MCF 10A (cell line): Measurements from ENCODE around the gene AAR2. TPM values are rescaled to one million over a fixed set of nuclear protein-coding genes. Genes with fewer than 3 reads are reported as not detected.

ENCODE experiments used
- Bru-seq: library from RNA; stranded (reverse); fragments of 400-500 nt; gene quantifications from one replicate; lab custom pipeline; 2021; lab: Mats Ljungman, UMichigan
- BruChase-seq, 2 experiments: library from RNA; stranded (reverse); fragments of 400-500 nt; gene quantifications; one replicate each; lab custom pipeline; 2021; lab: Mats Ljungman, UMichigan
- BruUV-seq: library from RNA; stranded (reverse); fragments of 400-500 nt; replicated peaks from 2 replicates; lab custom pipeline; 2021; lab: Mats Ljungman, UMichigan
- CTCF ChIA-PET: fragments of 300-600 bp; sonication (Branson Sonifier 250); formaldehyde crosslinking; extraction: SDS; loops from one replicate; lab custom pipeline; 2021; ENCODE audit warnings: antibody characterized with exemption, inconsistent platforms; lab: Yijun Ruan, JAX
- POLR2A ChIA-PET: fragments of 300-600, 350-650 bp; sonication (Branson Sonifier 250); formaldehyde crosslinking; extraction: SDS; loops from one replicate; lab custom pipeline; 2020; ENCODE audit warnings: antibody characterized with exemption, inconsistent platforms; lab: Yijun Ruan, JAX
- DNase-seq: peaks from one replicate; pipeline ENCODE4 v3.0.0-alpha.2; 2018; ENCODE audit not compliant: unreplicated experiment
- H3K27ac Mint-ChIP-seq: one replicate; pipeline ENCODE4 v1.8.0; 2022; ENCODE audit warnings: mild to moderate bottlenecking, low read depth, mixed read lengths; ENCODE audit not compliant: unreplicated experiment
- H3K27me3 Mint-ChIP-seq: one replicate; pipeline ENCODE4 v1.8.0; 2022; ENCODE audit warnings: mixed read lengths; ENCODE audit not compliant: insufficient read depth, unreplicated experiment
- H3K36me3 Mint-ChIP-seq: one replicate; pipeline ENCODE4 v1.8.0; 2022; ENCODE audit warnings: mild to moderate bottlenecking, moderate library complexity, mixed read lengths; ENCODE audit not compliant: insufficient read depth, unreplicated experiment
- H3K4me1 Mint-ChIP-seq: one replicate; pipeline ENCODE4 v1.8.0; 2022; ENCODE audit warnings: mixed read lengths; ENCODE audit not compliant: insufficient read depth, unreplicated experiment
- H3K4me3 Mint-ChIP-seq: one replicate; pipeline ENCODE4 v1.8.0; 2022; ENCODE audit warnings: mild to moderate bottlenecking, moderate library complexity, mixed read lengths; ENCODE audit not compliant: unreplicated experiment
- H3K9me3 Mint-ChIP-seq: one replicate; pipeline ENCODE4 v1.8.0; 2022; ENCODE audit warnings: mixed read lengths; ENCODE audit not compliant: unreplicated experiment
- intact Hi-C: fragments of 100-400 bp; cut with micrococcal nuclease; formaldehyde crosslinking; loops from 2 replicates; pipeline ENCODE4 v1.14.1; 2022
- long read RNA-seq: library from polyadenylated mRNA; stranded (forward); transcript quantifications from one replicate; pipeline ENCODE4 v2.0.0, GENCODE V29; 2022
- total RNA-seq: library from RNA; stranded (reverse); gene quantifications from 2 replicates; pipeline ENCODE4 v1.2.3, GENCODE V29; 2022
- TF ChIP-seq, protein P1 (sequence below): fragments of 200-600 bp; IDR thresholded peaks from one replicate; pipeline ENCODE4 v1.8.0; 2022; ENCODE audit warnings: antibody characterized with exemption, mild to moderate bottlenecking; ENCODE audit not compliant: unreplicated experiment

Gene AAR2, protein sequence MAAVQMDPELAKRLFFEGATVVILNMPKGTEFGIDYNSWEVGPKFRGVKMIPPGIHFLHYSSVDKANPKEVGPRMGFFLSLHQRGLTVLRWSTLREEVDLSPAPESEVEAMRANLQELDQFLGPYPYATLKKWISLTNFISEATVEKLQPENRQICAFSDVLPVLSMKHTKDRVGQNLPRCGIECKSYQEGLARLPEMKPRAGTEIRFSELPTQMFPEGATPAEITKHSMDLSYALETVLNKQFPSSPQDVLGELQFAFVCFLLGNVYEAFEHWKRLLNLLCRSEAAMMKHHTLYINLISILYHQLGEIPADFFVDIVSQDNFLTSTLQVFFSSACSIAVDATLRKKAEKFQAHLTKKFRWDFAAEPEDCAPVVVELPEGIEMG
- total RNA-seq (21.0 and 24.7 TPM in 2 replicates), Bru-seq, nascent RNA (percentile 75 among the genes with signal in this experiment), BruChase-seq, experiment 1, labeled RNA remaining after a 6-hour chase (percentile 54 among the genes with signal in this experiment), BruChase-seq, experiment 2, labeled RNA remaining after a 2-hour chase (percentile 69 among the genes with signal in this experiment)
- long read RNA-seq, transcript AAR2-201 (4 exons, 2,430 nt): major isoform, 60 of 93 reads
- long read RNA-seq, transcript AAR2-202 (4 exons, 2,689 nt): minor isoform, 6 of 93 reads
- long read RNA-seq, partial matches to known transcripts: 13 of 93 reads
- long read RNA-seq, other reads (novel, unspliced or antisense): 14 of 93 reads

DNA sequence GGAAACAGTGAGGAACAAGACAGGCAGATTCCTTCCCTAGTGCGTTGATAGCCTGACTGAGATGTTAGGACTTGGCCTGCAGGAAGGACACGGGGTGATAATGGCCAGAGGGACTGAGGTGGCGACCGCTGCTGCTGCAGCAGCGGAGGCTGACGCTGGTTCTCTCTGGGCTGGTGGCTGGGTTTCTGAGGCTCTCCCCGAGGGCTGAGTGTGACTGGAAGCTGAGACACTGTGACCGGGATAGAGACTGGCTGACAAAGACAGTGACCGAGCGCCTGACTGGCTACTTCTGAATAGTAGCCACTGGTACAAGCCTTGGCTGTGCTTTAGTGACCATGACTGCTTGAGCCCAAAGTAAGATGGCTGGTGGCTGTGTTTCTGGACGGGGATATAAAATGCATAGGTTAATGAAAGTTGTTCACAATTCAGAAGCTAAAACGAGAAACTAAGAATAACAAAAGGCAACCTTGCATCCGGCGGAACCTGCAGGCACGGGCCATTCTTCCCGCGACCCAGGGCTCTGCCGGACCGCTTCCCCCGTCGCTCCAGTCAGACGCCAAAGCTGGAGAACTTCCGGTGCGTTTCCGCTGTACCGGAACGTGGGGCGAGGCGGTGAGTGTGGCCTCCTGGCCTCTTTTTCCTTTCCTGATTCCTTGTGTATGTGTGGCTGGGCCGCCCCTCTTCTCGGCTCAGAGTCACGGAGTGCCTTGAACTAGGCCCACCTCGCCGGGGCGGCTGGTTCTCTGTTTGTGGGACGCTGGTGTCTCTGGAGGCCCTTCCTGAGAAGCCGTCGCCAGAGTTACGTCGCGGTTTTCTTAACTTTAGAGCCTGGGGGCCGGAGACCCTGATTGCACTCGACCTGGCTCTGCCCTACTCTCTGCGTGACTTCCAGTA is at the start of gene AAR2:
Gene AAR2, plus strand, starts transcription at position 587 of the 894 bp plus-strand sequence. CDS start 3,391 bp downstream, outside the sequence.
- ChIA-PET POLR2A (interaction anchor here (0.6 to 2.9 kb wide), 22 partner anchors 9 to 1736 kb away, joined by 3 to 9 read pairs (median 3); partner anchors contain the start of genes RAB5IF and SCAND1), CTCF (interaction anchor here (0.5 to 4.3 kb wide), 8 partner anchors 9 to 532 kb away, joined by 3 to 31 read pairs (median 3); partner anchors contain the start of gene RAB5IF)
- H3K27ac Mint-ChIP-seq: peak within 1 kb of the TSS; percentile 98
- H3K4me1 Mint-ChIP-seq: peaks cover 15% of the 10 kb centered on the region
- peak within 1 kb of the TSS; percentile 75 for H3K4me3 Mint-ChIP-seq
- no TSS peak for BruUV-seq
- intact Hi-C loops: no loop called here
- H3K27me3 Mint-ChIP-seq: no peaks in the 10 kb centered on the region
- H3K36me3 Mint-ChIP-seq: peaks cover 22% of the 10 kb centered on the region
- TF ChIP-seq, protein P1, sequence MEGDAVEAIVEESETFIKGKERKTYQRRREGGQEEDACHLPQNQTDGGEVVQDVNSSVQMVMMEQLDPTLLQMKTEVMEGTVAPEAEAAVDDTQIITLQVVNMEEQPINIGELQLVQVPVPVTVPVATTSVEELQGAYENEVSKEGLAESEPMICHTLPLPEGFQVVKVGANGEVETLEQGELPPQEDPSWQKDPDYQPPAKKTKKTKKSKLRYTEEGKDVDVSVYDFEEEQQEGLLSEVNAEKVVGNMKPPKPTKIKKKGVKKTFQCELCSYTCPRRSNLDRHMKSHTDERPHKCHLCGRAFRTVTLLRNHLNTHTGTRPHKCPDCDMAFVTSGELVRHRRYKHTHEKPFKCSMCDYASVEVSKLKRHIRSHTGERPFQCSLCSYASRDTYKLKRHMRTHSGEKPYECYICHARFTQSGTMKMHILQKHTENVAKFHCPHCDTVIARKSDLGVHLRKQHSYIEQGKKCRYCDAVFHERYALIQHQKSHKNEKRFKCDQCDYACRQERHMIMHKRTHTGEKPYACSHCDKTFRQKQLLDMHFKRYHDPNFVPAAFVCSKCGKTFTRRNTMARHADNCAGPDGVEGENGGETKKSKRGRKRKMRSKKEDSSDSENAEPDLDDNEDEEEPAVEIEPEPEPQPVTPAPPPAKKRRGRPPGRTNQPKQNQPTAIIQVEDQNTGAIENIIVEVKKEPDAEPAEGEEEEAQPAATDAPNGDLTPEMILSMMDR: no peak
- H3K9me3 Mint-ChIP-seq: no peaks in the 10 kb centered on the region
- peak; percentile 74 for DNase-seq

DNA sequence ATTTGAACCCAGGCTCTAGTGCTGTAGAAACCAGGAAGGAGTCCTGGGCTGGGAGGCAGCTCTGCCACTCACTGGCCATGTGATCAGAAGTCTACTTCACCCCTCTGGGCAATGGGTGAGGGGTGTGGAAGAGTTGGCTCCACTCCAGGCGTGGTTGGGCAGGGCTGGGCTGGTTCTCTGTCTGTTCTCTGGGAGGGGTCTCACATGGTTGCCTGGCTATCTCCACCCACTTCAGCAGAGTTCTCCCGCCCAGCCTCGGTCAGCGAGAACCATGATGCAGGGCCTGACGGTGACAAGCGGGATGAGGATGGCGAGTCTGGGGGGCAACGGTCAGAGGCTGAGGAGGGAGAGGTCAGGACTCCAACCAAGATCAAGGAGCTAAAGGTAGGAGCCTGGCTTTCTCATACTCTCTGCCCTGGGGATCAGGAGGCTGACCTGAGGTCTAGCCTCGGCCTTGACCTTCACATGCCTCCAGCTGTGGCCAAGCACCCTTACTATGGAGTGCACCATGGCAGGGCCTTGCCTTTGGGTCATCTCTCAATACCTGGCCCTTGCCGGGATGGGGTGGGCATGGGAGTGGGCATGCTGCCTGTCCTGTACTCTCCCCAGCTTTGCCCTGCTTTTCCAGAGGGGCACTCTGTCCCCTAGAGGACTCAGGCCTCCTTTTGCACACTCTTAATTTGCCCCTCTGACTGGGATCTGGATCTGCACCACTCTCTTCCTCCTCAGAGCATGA is 42.1 kb upstream of the AAR2 start:
- no TSS peak for BruUV-seq
- H3K4me1 Mint-ChIP-seq: no peaks in the 10 kb centered on the region

DNA sequence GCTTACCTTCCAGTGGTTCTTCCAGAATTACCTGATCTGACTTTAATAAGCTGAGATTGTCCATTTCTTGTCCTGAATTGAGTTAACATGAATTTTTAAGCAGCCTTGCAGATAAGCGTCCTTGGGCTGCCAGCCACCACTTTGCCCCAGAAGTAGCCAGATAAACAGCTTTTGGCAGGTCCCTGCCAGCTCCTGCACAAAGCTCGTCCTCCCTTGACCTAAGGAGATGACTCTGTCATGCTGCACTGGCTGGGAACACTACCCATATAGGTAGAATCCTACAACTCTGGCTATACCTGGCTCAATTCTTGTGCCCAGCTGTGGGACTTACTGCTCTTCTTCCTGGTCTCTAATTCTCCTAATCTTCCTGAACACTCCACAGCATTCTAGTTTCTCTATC is 39.6 kb upstream of the AAR2 start:
- TF ChIP-seq, protein P1: no peak
- ChIA-PET CTCF (interaction anchor here (0.6 to 9.6 kb wide), 11 partner anchors 11 to 246 kb away, joined by 3 to 196 read pairs (median 5); no protein-coding TSS in a partner anchor), POLR2A (no interaction called here)
- no peaks in the 10 kb centered on the region for H3K36me3 Mint-ChIP-seq
- intact Hi-C loops: no loop called here
- H3K27ac Mint-ChIP-seq: no peak overlapping the region
- BruUV-seq: no TSS peak
- H3K27me3 Mint-ChIP-seq: no peaks in the 10 kb centered on the region
- no peak for DNase-seq
- H3K9me3 Mint-ChIP-seq: no peaks in the 10 kb centered on the region
- no peaks in the 10 kb centered on the region for H3K4me1 Mint-ChIP-seq
- no peak overlapping the region for H3K4me3 Mint-ChIP-seq

More for the DNA sequence above, 42.1 kb upstream of the AAR2 start:
- H3K9me3 Mint-ChIP-seq: no peaks in the 10 kb centered on the region
- no peak overlapping the region for H3K27ac Mint-ChIP-seq
- intact Hi-C loops: no loop called here
- H3K36me3 Mint-ChIP-seq: peaks cover 6% of the 10 kb centered on the region
- ChIA-PET CTCF (interaction anchor here (0.6 to 8.1 kb wide), 8 partner anchors 7 to 202 kb away, joined by 3 to 102 read pairs (median 4); no protein-coding TSS in a partner anchor), POLR2A (no interaction called here)
- H3K27me3 Mint-ChIP-seq: no peaks in the 10 kb centered on the region
- TF ChIP-seq, protein P1: no peak
- DNase-seq: no peak
- no peak overlapping the region for H3K4me3 Mint-ChIP-seq
